ENCODE measurements around the gene OSBPL2.

- no peak for TF ChIP-seq CTCF (IDR thresholded peaks at IDR 0.05)
- no peak for TF ChIP-seq POLR2AphosphoS5 (IDR thresholded peaks at IDR 0.05; ENCODE audit: insufficient read depth in 1 of 2, low read depth in 1 of 2)
- TF ChIP-seq POLR2A (IDR thresholded peaks at IDR 0.05), result no peak
Observed at GRCh38 chr20:62201173-62202082, 36.9 kb upstream of the OSBPL2 start.

Measured in vagina (tissue), 2 donors.